ENCODE data around the gene MED8.

DNA sequence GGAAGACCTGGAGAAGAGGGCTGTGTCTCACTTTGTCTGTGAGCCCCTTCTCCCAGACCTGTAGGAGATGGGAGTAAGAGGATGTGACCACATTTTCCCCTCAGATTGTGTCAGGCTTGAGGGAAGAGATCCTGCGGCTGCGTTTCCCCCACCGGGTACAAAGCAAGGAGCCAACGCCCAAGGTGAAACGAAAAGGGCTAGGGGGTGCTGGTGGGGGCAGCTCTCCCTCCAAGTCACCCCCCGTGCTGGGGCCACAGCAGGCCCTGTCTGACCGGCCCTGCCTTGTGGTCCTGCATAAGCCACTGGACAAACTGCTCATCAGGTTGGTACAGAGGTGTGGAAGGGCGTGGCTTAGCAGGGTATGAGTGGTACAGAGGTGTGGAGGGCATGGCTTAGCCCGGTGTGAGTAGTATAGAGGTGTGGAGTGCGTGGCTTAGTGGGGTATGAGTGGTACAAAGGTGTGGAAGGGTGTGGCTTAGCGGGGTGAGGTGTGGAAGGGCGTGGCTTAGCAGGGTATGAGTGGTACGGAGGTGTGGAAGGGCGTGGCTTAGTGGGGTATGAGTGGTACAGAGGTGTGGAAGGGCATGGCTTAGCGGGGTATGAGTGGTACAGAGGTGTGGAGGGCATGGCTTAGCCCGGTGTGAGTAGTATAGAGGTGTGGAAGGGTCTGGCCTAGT, 33.5 kb upstream of the MED8 start:
- TF ChIP-seq CTCF (IDR thresholded peaks at IDR 0.05 in 4 of 5, conservative IDR thresholded peaks at IDR 0.05 in 1 of 5) (no peak), POLR2A (IDR thresholded peaks at IDR 0.05) (no peak)
